ENCODE data around the gene GALNT18.

The GALNT18 gene

GRCh38 chr11:11624204-11624603, 2.4 kb upstream of the GALNT18 start:
- no peak for FAIRE-seq

GRCh38 chr11:11622772-11623171, 967 bp upstream of the GALNT18 start:
- no peak for FAIRE-seq

- FAIRE-seq = no peak
Measured at GRCh38 chr11:11622340-11622706, 518 bp upstream of the GALNT18 start.

- FAIRE-seq = no peak
Measured at GRCh38 chr11:11620921-11621572, 758 bp downstream of the GALNT18 start.

- FAIRE-seq = no peak
Measured at GRCh38 chr11:11620173-11620920, 1.5 kb downstream of the GALNT18 start.

- FAIRE-seq = no peak
Measured at GRCh38 chr11:11618973-11619435, 2.8 kb downstream of the GALNT18 start.

GRCh38 chr11:11615086-11615485, 6.7 kb downstream of the GALNT18 start:
- no peak for FAIRE-seq

- FAIRE-seq = no peak
Measured at GRCh38 chr11:11612439-11612838, 9.4 kb downstream of the GALNT18 start.

- no peak for FAIRE-seq
Measured at GRCh38 chr11:11611381-11611780, 10.4 kb downstream of the GALNT18 start.

GRCh38 chr11:11608783-11609232, 13.0 kb downstream of the GALNT18 start:
- FAIRE-seq = no peak

GRCh38 chr11:11607772-11608171, 14.0 kb downstream of the GALNT18 start:
- no peak for FAIRE-seq

- no peak for FAIRE-seq
Measured at GRCh38 chr11:11605821-11606450, 15.9 kb downstream of the GALNT18 start.

- FAIRE-seq = no peak
Measured at GRCh38 chr11:11605181-11605580, 16.6 kb downstream of the GALNT18 start.

GRCh38 chr11:11604370-11604990, 17.3 kb downstream of the GALNT18 start:
- FAIRE-seq = no peak

- no peak for FAIRE-seq
Measured at GRCh38 chr11:11602011-11602410, 19.8 kb downstream of the GALNT18 start.

GRCh38 chr11:11600288-11600687, 21.5 kb downstream of the GALNT18 start:
- FAIRE-seq = no peak

- no peak for FAIRE-seq
Measured at GRCh38 chr11:11598243-11598642, 23.6 kb downstream of the GALNT18 start.

- no peak for FAIRE-seq
Measured at GRCh38 chr11:11594162-11594561, 27.6 kb downstream of the GALNT18 start.

- no peak for FAIRE-seq
Measured at GRCh38 chr11:11592146-11592684, 29.6 kb downstream of the GALNT18 start.

- no peak for FAIRE-seq
Measured at GRCh38 chr11:11589437-11589836, 32.4 kb downstream of the GALNT18 start.

- no peak for FAIRE-seq
Measured at GRCh38 chr11:11588891-11589290, 32.9 kb downstream of the GALNT18 start.

- no peak for FAIRE-seq
Measured at GRCh38 chr11:11588243-11588642, 33.6 kb downstream of the GALNT18 start.

GRCh38 chr11:11587122-11587521, 34.7 kb downstream of the GALNT18 start:
- no peak for FAIRE-seq

Data from endometrium (tissue), 2 donors.